Keratinocyte (primary cell): ENCODE results near the gene IL4R. TPM values are rescaled to one million over a fixed set of nuclear protein-coding genes. Genes with fewer than 3 reads are reported as not detected.

Source experiments
- DNase-seq: peaks from one replicate; pipeline ENCODE4 v3.0.0-alpha.2; 2011; ENCODE audit warnings: low read depth, missing footprints, low spot score
- FAIRE-seq: peaks from 2 replicates; lab custom pipeline; 2011; peaks lifted over from hg19 to GRCh38; lab: Jason Lieb, UNC
- H2AFZ ChIP-seq: 2 replicates; pipeline ENCODE4 v1.6.0; 2012; ENCODE audit warnings: low read length, control low read depth, inconsistent platforms; ENCODE audit not compliant: control insufficient read depth
- H3K27ac ChIP-seq: 2 replicates; pipeline ENCODE4 v1.5.1; 2011; ENCODE audit warnings: low read length; ENCODE audit not compliant: control insufficient read depth, insufficient read depth
- H3K27me3 ChIP-seq: 3 replicates; pipeline ENCODE4 v1.6.0; 2011; ENCODE audit warnings: low read length; ENCODE audit not compliant: control insufficient read depth, insufficient read depth; ENCODE audit errors: extremely low read depth
- H3K36me3 ChIP-seq, 2 experiments: 2 replicates in 1 of 2; 3 replicates in 1 of 2; pipeline ENCODE4 v1.5.1; 2011; ENCODE audit warnings: low read length in 2 of 2, mild to moderate bottlenecking in 1 of 2; ENCODE audit not compliant: control insufficient read depth in 2 of 2, insufficient read depth in 2 of 2; ENCODE audit errors: extremely low read depth in 1 of 2
- H3K4me1 ChIP-seq: 3 replicates; pipeline ENCODE4 v1.5.1; 2011; ENCODE audit warnings: low read length; ENCODE audit not compliant: control insufficient read depth, insufficient read depth; ENCODE audit errors: extremely low read depth
- H3K4me2 ChIP-seq: 3 replicates; pipeline ENCODE4 v1.6.0; 2011; ENCODE audit warnings: low read depth, low read length; ENCODE audit not compliant: control insufficient read depth, insufficient read depth; ENCODE audit errors: extremely low read depth
- H3K4me3 ChIP-seq, 3 experiments: fragments of 200-600 bp in 1 of 3; sonication (generic) in 1 of 3; 2 replicates in 2 of 3; 3 replicates in 1 of 3; pipeline ENCODE4 v1.5.1; 2011 to 2016; ENCODE audit warnings: low read length in 3 of 3, mild to moderate bottlenecking in 3 of 3, control low read depth in 2 of 3, inconsistent platforms in 1 of 3, low read depth in 1 of 3, mixed read lengths in 1 of 3, mixed run types in 1 of 3, moderate library complexity in 1 of 3; ENCODE audit not compliant: control insufficient read depth in 2 of 3, insufficient read depth in 2 of 3; ENCODE audit errors: extremely low read depth in 1 of 3
- H3K79me2 ChIP-seq: 2 replicates; pipeline ENCODE4 v1.6.0; 2012; ENCODE audit warnings: low read length; ENCODE audit not compliant: control insufficient read depth, insufficient read depth
- H3K9ac ChIP-seq: 3 replicates; pipeline ENCODE4 v1.6.0; 2011; ENCODE audit warnings: low read length; ENCODE audit not compliant: control insufficient read depth, insufficient read depth; ENCODE audit errors: extremely low read depth
- H3K9me1 ChIP-seq: 3 replicates; pipeline ENCODE4 v1.6.0; 2011; ENCODE audit warnings: low read length; ENCODE audit not compliant: control insufficient read depth, insufficient read depth; ENCODE audit errors: extremely low read depth
- H3K9me3 ChIP-seq: 2 replicates; pipeline ENCODE4 v1.5.1; 2012; ENCODE audit warnings: low read depth, low read length; ENCODE audit not compliant: control insufficient read depth
- H4K20me1 ChIP-seq: 3 replicates; pipeline ENCODE4 v1.6.0; 2011; ENCODE audit warnings: low read length; ENCODE audit not compliant: control insufficient read depth, insufficient read depth; ENCODE audit errors: extremely low read depth
- CTCF ChIP-seq, 3 experiments: IDR thresholded peaks in 1 of 3; conservative IDR thresholded peaks in 1 of 3; optimal IDR thresholded peaks in 1 of 3; 2 replicates in 2 of 3; 3 replicates in 1 of 3; pipeline versions ENCODE3 to v1.5.1; 2011; ENCODE audit warnings: low read length in 3 of 3, mild to moderate bottlenecking in 3 of 3, moderate library complexity in 2 of 3, control low read depth in 1 of 3, inconsistent platforms in 1 of 3; ENCODE audit not compliant: insufficient read depth in 2 of 3; ENCODE audit errors: extremely low read depth in 1 of 3
- EZH2 ChIP-seq: IDR thresholded peaks from one replicate; pipeline ENCODE4 v1.6.1; 2012; ENCODE audit warnings: inconsistent platforms, mild to moderate bottlenecking, low read length, moderate library complexity
- dilution Hi-C: fragments of 300-500 bp; cut with MboI; formaldehyde crosslinking; loops from one replicate; pipeline ENCODE4 v1.7.0; 2020; ENCODE audit warnings: low sequenced_read_pairs; ENCODE audit not compliant: extremely low pct_ligation_motif_present
- polyA plus RNA-seq, 5 experiments: library from polyadenylated mRNA; depleted of rRNA in 3 of 5; stranded (reverse) in 3 of 5; stranded (forward) in 1 of 5; unstranded in 1 of 5; fragments of >200 nt; gene quantifications; 1 replicate in 1 of 5; 2 replicates in 3 of 5; 3 replicates in 1 of 5; pipeline versions ENCODE4 v1.2.1 to v1.2.3, GENCODE V29; 2011 to 2012; ENCODE audit warnings: missing spikeins in 2 of 5, low read depth in 1 of 5, low replicate concordance in 1 of 5

Gene IL4R
- polyA plus RNA-seq, 1 donor (not counting 4 experiments of a cell fraction or from before 2014, with no cell fraction given), result 60.5 TPM

DNA sequence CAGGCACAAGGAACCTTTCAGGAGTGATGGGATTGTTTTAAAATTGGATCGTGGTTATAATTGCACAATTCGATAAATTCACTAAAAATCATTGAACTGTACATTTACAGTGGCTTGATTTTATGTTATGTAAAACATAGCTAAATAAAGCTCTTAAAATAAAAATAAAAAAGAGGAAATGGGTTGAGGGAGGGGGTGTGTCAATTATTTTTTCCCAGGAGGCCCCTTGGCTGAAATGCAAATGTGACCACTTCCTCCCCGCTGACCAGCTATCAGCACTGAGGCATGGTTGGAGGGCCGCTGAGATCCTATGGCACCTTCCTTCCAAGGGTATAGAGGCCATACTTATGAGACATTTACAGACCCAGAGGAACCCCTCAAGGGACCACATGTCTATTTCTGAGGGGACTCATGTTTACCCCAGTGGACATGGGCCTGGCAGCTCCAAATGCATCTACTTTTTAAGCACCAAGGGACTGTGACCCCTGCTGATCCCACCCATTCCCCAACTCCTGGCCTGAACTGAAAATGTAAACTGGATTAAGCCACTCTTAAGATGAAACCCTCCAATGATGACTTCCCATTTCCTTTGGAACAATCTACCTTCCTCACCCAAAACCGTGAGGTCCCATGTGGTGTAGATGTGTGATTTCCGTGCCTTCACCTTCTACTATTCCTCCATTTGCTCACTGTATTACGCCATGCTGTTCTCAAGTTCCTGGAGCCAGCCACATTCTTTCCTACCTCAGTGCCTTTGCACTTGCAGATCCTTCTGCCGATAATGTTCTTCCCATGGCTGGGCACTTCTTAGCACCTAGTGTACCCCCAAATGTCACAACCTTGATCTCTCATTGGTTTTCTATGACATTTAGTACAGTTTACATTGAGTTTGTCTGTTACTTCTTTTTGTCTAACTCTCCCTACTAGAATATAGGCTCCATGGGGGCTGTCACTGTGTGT lies 85.4 kb downstream of the IL4R start:
- Histone ChIP-seq H2AFZ (no peak overlapping the region), H4K20me1 (no peaks in the 10 kb centered on the region), H3K9me1 (no peaks in the 10 kb centered on the region), H3K4me2 (no peak overlapping the region), H3K4me3 (no peak overlapping the region), H3K4me1 (no peaks in the 10 kb centered on the region), H3K9ac (no peak overlapping the region), H3K79me2 (no peaks in the 10 kb centered on the region), H3K27ac (no peak overlapping the region), H3K27me3 (peaks cover 24% of the 10 kb centered on the region), H3K9me3 (no peaks in the 10 kb centered on the region), H3K36me3 (no peaks in the 10 kb centered on the region)
- TF ChIP-seq CTCF (optimal IDR thresholded peaks at IDR 0.05 in 1 of 3, IDR thresholded peaks at IDR 0.05 in 1 of 3, conservative IDR thresholded peaks at IDR 0.05 in 1 of 3; ENCODE audit: extremely low read depth in 1 of 3, insufficient read depth in 2 of 3, low read length in 3 of 3) (no peak), EZH2 (no peak)
- dilution Hi-C loops, result no loop called here
- FAIRE-seq (no peak), DNase-seq (no peak)

DNA sequence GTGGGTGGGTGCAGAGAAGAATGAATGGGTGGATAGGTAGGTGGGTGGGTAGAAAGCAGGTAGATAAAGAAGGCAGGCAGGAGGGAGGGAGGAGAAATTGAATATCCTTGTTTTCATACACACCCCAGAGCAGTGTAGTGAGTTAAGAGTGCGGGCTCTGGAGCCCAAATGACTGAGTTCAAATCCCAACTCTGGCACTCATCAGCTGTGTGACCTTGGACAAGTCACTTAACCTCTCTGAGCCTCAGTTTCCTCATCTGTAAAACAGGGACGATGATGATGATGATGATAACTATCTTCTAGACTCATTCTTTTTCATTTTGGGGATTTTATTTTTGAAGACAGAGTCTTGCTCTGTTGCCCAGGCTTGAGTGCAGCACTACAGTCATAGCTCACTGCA lies 86.2 kb downstream of the IL4R start:
- Histone ChIP-seq H3K79me2 (no peaks in the 10 kb centered on the region), H3K9ac (no peak overlapping the region), H3K9me3 (no peaks in the 10 kb centered on the region), H3K27ac (no peak overlapping the region), H3K4me3 (no peak overlapping the region), H3K36me3 (no peaks in the 10 kb centered on the region), H3K27me3 (peaks cover 29% of the 10 kb centered on the region), H3K4me2 (no peak overlapping the region), H3K9me1 (no peaks in the 10 kb centered on the region), H2AFZ (no peak overlapping the region), H3K4me1 (no peaks in the 10 kb centered on the region), H4K20me1 (no peaks in the 10 kb centered on the region)
- dilution Hi-C loops, result no loop called here
- DNase-seq (no peak), FAIRE-seq (no peak)
- TF ChIP-seq EZH2 (no peak), CTCF (optimal IDR thresholded peaks at IDR 0.05 in 1 of 3, IDR thresholded peaks at IDR 0.05 in 1 of 3, conservative IDR thresholded peaks at IDR 0.05 in 1 of 3; ENCODE audit: extremely low read depth in 1 of 3, insufficient read depth in 2 of 3, low read length in 3 of 3) (no peak)
